Measurements from ENCODE around the gene CD81.

Gene CD81

GRCh38 chr11:2377511-2378443, 667 bp downstream of the CD81 start:
- DNase-seq (ENCODE audit: low spot score) = peak; percentile 60

DNA sequence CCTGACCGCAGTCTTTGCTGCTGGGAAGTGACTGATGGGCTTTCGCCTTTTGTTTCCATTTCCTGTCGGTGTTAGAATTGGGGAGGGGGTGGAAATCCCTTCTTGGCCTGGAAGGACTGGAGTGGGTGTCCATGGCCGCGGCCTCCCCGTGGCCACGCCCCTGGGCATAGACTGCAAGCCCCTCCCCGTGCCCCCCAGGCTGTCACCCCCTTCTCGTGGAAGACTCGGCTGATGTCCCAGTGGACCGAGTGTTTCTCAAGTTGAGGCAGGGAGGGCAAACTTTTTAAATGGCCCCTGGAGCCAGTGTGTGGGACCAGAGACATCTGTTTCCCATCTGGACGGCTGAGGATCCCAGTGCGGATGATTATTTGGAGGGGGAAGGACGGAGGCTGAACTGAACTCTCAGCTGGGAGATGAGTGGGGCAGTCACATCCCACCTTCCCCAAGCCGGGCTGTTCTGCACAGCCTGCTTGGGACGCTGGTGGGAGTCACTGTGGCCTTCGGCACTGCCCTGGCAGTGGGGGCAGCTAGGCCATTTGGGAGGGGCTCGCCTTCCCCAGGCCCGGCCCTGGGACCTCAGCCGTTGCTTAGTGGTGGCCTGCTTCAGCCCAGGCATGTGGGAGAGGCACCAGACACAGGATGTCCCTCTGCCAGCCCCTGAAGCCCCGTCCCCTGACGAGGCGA, 1.6 kb downstream of the CD81 start:
- DNase-seq (ENCODE audit: low spot score) = no peak

DNA sequence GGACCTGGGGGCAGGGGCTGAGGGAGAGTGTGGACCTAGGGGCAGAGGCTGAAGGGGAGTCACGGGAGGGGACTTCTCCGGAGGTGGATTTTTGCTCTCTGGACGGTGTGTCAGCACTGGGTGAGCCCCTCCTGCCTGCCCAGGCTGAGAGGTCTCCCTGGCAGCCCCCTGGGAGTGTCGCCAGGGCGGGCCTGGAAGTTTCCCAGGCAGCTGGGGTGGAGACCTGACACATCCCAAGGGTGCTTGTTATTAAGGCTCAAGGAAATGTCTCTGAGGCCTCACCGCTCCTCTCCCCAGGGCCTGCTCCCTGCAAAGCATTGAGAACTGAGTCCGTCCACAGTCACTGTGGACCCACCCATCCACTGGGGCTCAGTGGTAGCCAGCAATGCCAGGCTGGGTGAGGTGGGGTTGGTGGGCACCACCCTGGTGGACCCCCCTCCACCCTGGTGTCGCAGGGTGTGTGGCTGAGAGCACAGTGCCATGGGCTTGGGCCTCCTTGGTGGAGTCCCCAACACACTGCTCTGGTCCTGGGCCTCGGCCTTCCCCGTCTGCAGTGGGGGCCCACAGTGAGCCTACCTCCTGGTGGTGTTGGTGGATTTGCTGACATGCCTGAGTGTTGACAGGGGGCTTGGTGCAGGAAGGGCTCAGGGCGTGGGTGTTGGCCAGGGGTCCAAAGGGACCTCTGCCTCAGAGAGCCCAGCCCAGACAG, 2.5 kb downstream of the CD81 start:
- DNase-seq (ENCODE audit: low spot score) = no peak

- no peak for DNase-seq (ENCODE audit: low spot score)
These were observed 3.3 kb downstream of the CD81 start for GRCh38 chr11:2380396-2380795.

GRCh38 chr11:2380807-2381350, 3.8 kb downstream of the CD81 start:
- DNase-seq (ENCODE audit: low spot score) = no peak

GRCh38 chr11:2381494-2382128, 4.5 kb downstream of the CD81 start:
- DNase-seq (ENCODE audit: low spot score) = no peak

- DNase-seq (ENCODE audit: low spot score) = no peak
These were observed 5.0 kb downstream of the CD81 start for GRCh38 chr11:2382129-2382517.

- no peak for DNase-seq (ENCODE audit: low spot score)
These were observed 6.1 kb downstream of the CD81 start for GRCh38 chr11:2382936-2383851.

- DNase-seq (ENCODE audit: low spot score) = no peak
These were observed 7.0 kb downstream of the CD81 start for GRCh38 chr11:2383852-2384804.

DNA sequence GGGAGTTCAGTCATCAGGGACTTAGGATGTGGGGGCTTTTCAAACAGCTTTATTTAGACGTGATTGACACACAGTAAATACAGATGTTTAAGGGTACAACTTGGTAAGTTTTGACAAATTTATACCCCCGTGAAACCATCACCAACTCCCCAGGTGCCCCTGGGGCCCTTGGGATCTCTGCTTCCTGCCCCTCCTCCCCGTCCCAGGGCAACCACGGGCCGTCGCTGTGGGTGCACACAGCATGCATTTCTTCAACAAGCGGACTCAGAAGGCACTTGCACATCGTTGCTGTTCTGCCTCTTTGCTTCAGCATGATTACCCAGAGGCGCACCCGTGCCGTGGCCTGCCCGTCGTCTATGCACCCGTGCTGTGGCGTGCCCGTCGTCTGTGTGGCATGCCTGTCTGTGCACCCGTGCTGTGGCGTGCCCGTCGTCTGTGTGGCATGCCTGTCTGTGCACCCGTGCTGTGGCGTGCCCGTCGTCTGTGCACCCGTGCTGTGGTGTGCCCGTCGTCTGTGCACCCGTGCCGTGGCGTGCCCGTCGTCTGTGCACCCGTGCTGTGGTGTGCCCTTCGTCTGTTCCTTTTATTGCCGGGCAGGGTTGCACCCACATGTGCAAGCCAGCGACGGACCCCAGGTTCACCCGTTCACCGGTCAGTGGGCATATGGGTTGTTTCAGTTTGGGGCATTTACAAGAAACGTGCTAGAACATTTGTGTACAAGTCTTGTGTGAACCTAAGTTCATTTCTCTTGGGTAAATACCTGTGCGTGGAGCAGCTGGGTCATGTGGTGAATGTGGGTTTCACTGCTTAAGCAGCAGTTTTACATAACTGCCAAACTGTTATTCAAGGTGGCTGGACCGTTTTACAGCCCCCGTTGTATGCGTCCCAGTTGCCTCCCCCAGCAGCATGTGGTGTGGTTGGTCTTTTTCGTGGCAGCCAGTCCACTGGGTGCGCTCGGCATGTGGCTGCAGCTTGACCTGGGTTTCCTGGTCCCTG, 8.3 kb downstream of the CD81 start:
- no peak for DNase-seq (ENCODE audit: low spot score)

DNA sequence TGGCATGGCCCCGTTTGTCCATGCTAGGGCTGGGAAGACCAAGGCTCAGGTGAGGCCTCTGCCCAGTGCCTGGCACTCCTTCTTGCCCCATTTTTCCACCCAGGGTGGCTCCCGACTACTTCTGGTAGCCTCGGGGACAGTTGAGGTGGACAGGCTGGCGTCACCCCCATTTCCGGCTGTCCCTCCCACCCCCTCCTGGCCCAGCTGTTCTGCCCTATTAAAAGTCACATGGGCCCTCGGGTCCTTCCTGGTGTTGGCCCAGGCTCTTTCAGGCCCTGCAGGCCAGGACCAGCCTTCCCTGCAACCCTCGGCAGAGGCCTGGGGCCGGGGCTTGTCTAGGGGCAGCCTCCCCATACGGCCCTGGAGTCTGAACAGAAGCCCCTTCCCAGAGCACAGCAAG, 9.5 kb downstream of the CD81 start:
- no peak for DNase-seq (ENCODE audit: low spot score)

DNA sequence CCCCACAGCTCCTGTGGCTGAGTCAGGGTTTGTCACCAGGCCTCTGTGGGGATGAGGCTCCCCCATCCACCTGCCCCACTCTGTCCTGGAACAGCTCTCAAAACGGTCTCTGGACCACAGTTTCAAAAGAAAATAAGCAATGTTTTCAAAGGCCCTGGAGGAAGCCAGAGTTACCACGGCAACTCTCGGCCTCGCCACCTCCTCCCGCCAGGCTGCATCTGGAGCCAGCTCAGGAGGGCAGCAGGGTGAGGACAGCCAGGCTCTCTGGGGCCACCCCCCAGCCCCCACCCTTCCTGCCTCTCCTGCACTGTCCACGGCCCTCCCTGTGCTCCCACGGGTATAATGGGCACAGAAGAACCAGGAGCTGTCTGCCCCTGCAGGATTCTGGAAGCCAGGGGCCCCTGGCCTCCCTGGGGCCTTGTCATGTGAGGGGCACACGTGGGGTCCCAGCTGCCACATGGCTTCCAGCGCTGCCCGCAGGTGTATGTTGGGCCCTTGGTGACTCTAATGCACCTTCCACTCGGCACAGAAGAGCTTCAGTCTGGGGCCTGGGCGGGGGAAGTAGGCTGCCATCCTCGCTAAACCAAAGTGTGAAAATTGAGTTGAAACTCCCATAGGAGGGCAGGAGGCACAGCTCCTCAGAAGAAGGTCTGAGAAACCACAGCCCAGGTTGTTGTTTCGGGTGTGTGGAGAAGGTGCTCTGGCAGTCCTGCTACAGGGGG, 10.3 kb downstream of the CD81 start:
- no peak for DNase-seq (ENCODE audit: low spot score)

DNA sequence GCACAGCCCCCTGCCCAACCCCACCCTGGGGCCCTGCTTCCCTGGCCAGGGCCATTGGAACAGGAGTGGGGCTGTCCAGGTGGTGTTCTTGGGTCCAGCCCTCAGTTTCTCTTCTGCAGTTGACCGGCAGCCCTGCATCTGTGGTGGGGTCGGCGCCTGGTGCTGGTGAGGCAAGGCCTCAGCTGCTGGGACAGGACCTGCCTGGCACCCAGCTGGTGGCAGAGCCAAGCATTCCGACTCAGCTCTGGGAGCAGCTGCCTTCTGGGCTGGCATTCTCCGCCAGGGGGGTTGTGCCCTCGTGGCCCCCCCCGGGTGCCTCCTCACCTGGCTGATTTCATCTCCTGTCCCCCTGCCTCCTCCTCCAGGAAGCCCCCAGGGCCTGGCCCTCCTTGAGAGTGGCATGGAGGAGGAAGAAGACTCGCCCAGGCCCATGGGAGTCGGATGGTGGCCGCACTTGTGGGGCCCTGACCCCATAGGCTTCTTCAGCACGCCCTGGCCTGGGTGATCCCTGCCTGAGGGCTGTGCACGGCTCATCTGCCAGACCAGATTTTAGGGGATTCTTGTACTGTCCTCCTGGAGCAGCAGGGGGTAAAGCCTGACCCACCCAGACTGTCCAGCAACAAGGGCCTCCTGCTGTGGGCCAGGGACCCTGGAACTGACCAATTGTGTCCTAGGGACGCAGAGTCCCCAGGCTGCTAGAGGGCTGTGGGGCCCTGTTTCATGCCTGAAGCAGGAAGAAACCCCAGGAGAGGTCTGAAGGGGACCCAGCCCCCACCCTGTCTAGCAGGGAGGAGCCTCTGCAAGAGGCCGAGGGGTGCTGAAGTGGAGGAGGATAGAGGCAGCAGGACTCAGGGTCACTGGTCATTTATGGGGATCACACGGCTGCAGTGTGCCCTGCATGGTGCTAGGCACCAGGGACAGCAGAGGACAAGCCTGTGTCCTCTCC, 11.6 kb downstream of the CD81 start:
- no peak for DNase-seq (ENCODE audit: low spot score)

- DNase-seq (ENCODE audit: low spot score) = no peak
These were observed 12.4 kb downstream of the CD81 start for GRCh38 chr11:2389377-2390026.

GRCh38 chr11:2390091-2390724, 13.1 kb downstream of the CD81 start:
- no peak for DNase-seq (ENCODE audit: low spot score)

DNA sequence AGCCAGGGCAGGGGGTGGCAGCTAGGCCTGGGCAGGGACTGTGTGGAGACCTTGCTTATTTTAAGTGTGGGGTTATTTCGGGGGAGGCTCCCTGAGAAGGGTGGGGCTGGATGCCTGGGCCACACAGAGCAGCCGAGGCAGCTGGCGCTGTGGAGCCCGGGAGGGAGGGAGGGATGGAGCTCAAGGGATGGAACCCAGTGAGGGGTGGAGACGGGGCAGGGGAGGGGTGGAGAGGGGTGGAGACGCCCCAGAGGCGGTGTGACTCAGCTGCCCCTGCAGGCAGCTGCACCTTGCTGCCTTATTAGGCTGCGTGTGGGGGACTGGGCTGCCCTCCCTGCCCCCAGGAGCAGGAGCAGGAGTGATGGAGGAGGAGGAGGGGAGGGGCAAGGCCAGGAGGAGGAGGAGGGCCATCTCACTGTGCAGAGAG, 13.6 kb downstream of the CD81 start:
- DNase-seq (ENCODE audit: low spot score) = no peak

Measured in HuH-7 (cell line).